H1 (cell line): ENCODE measurements around the gene EEF1AKMT1. TPM values are rescaled to one million over a fixed set of nuclear protein-coding genes. Genes with fewer than 3 reads are reported as not detected.

ENCODE experiments used
- CTCF ChIA-PET: fragments of 300-600 bp; sonication (Branson Sonifier 250); formaldehyde crosslinking; loops from one replicate; lab custom pipeline; 2021; ENCODE audit not compliant: partially characterized antibody; lab: Charles Lee
- POLR2A ChIA-PET: fragments of 300-600 bp; sonication (Branson Sonifier 250); formaldehyde crosslinking; loops from one replicate; lab custom pipeline; 2021; ENCODE audit warnings: inconsistent platforms; ENCODE audit not compliant: partially characterized antibody; lab: Charles Lee
- DNase-seq, 2 experiments: peaks; one replicate each; pipeline versions ENCODE4 v3.0.0 to v3.0.0-alpha.2; 2010 to 2022; ENCODE audit warnings: low spot score in 2 of 2, low read depth in 1 of 2, mixed read lengths in 1 of 2
- FAIRE-seq: peaks from 2 replicates; lab custom pipeline; 2011; peaks lifted over from hg19 to GRCh38; lab: Jason Lieb, UNC
- H2AFZ ChIP-seq: 2 replicates; pipeline ENCODE4 v1.8.1; 2012; ENCODE audit warnings: low read length, inconsistent platforms
- H2AK5ac ChIP-seq: 2 replicates; pipeline ENCODE4 v1.6.1; 2013; ENCODE audit warnings: low read depth, low read length
- H2BK120ac ChIP-seq: replicated peaks from 2 replicates; pipeline ENCODE3; 2013; ENCODE audit warnings: low read depth, low read length, inconsistent platforms
- H2BK12ac ChIP-seq: 2 replicates; pipeline ENCODE4 v1.6.1; 2013; ENCODE audit warnings: low read depth, low read length
- H2BK15ac ChIP-seq: 2 replicates; pipeline ENCODE4 v1.6.1; 2013; ENCODE audit warnings: low read length
- H2BK20ac ChIP-seq: 2 replicates; pipeline ENCODE4 v1.6.1; 2013; ENCODE audit warnings: low read length
- H2BK5ac ChIP-seq: 2 replicates; pipeline ENCODE4 v1.6.1; 2013; ENCODE audit warnings: low read depth, low read length
- H3K14ac ChIP-seq: 2 replicates; pipeline ENCODE4 v1.6.1; 2013; ENCODE audit warnings: inconsistent platforms; ENCODE audit not compliant: insufficient read length
- H3K18ac ChIP-seq: 2 replicates; pipeline ENCODE4 v1.6.1; 2013; ENCODE audit warnings: low read length; ENCODE audit errors: extremely low read depth
- H3K23ac ChIP-seq: 2 replicates; pipeline ENCODE4 v1.6.1; 2013; ENCODE audit warnings: inconsistent platforms; ENCODE audit not compliant: insufficient read length
- H3K23me2 ChIP-seq: 2 replicates; pipeline ENCODE4 v1.6.1; 2013; ENCODE audit warnings: low read depth, low read length
- H3K27ac ChIP-seq: 2 replicates; pipeline ENCODE4 v1.6.1; 2011; ENCODE audit warnings: low read depth, low read length, inconsistent platforms
- H3K27me3 ChIP-seq, 4 experiments: replicated peaks in 1 of 4; 1 replicate in 1 of 4; 2 replicates in 3 of 4; pipeline versions ENCODE4 v1.6.1 to v1.8.1; 2011 to 2013; ENCODE audit warnings: low read length in 3 of 4, mild to moderate bottlenecking in 3 of 4, inconsistent platforms in 2 of 4, mixed read lengths in 2 of 4, moderate library complexity in 1 of 4; ENCODE audit not compliant: control insufficient read depth in 3 of 4, insufficient read depth in 3 of 4; ENCODE audit errors: extremely low read depth in 1 of 4
- H3K36me3 ChIP-seq, 4 experiments: 2 replicates each; pipeline versions ENCODE4 v1.6.1 to v1.8.1; 2011 to 2013; ENCODE audit warnings: mild to moderate bottlenecking in 4 of 4, low read length in 3 of 4, moderate library complexity in 2 of 4, control low read depth in 1 of 4, inconsistent platforms in 1 of 4; ENCODE audit not compliant: insufficient read depth in 4 of 4, control insufficient read depth in 2 of 4
- H3K4ac ChIP-seq: replicated peaks from 2 replicates; pipeline ENCODE3; 2013; ENCODE audit warnings: low read length, low read depth, mixed read lengths, inconsistent platforms; ENCODE audit not compliant: insufficient read length
- H3K4me1 ChIP-seq, 4 experiments: replicated peaks in 1 of 4; 1 replicate in 1 of 4; 2 replicates in 3 of 4; pipeline versions ENCODE4 v1.6.1 to v1.8.1; 2011 to 2013; ENCODE audit warnings: low read length in 3 of 4, inconsistent platforms in 2 of 4, mixed read lengths in 1 of 4; ENCODE audit not compliant: insufficient read depth in 4 of 4, control insufficient read depth in 3 of 4
- H3K4me2 ChIP-seq, 2 experiments: 2 replicates each; pipeline versions ENCODE4 v1.6.1 to v1.8.1; 2011 to 2013; ENCODE audit warnings: low read depth in 2 of 2, low read length in 2 of 2, control low read depth in 1 of 2, inconsistent platforms in 1 of 2, mild to moderate bottlenecking in 1 of 2; ENCODE audit not compliant: insufficient read depth in 1 of 2
- H3K4me3 ChIP-seq, 4 experiments: fragments of 200-600, 300-600 bp in 1 of 4; sonication (generic), shearing (Covaris generic), sonication (Bioruptor Twin) in 1 of 4; 2 replicates each; pipeline versions ENCODE4 v1.5.1 to v1.8.1; 2011 to 2016; ENCODE audit warnings: low read length in 4 of 4, low read depth in 3 of 4, control low read depth in 2 of 4, inconsistent platforms in 2 of 4, mild to moderate bottlenecking in 2 of 4, mixed read lengths in 1 of 4, moderate library complexity in 1 of 4; ENCODE audit not compliant: insufficient read depth in 2 of 4; ENCODE audit errors: extremely low read depth in 1 of 4
- H3K56ac ChIP-seq: replicated peaks from 2 replicates; pipeline ENCODE3; 2013; ENCODE audit warnings: low read depth, mild to moderate bottlenecking, mixed read lengths, low read length, inconsistent platforms; ENCODE audit not compliant: insufficient read length
- H3K79me1 ChIP-seq: 2 replicates; pipeline ENCODE4 v1.6.1; 2013; ENCODE audit warnings: low read depth, low read length, control low read depth
- H3K79me2 ChIP-seq, 2 experiments: 2 replicates each; pipeline versions ENCODE4 v1.6.1 to v1.8.1; 2012 to 2013; ENCODE audit warnings: low read length in 2 of 2, mild to moderate bottlenecking in 2 of 2, inconsistent platforms in 1 of 2; ENCODE audit not compliant: insufficient read depth in 2 of 2, control insufficient read depth in 1 of 2
- H3K9ac ChIP-seq, 4 experiments: replicated peaks in 1 of 4; 1 replicate in 1 of 4; 2 replicates in 3 of 4; pipeline versions ENCODE4 v1.6.1 to v1.8.1; 2011 to 2013; ENCODE audit warnings: low read depth in 3 of 4, low read length in 3 of 4, control low read depth in 2 of 4, mild to moderate bottlenecking in 2 of 4, moderate library complexity in 2 of 4, inconsistent platforms in 1 of 4; ENCODE audit errors: extremely low read depth in 1 of 4
- H3K9me3 ChIP-seq, 2 experiments: 2 replicates each; pipeline versions ENCODE4 v1.6.1 to v1.8.1; 2012 to 2013; ENCODE audit warnings: mild to moderate bottlenecking in 2 of 2, moderate library complexity in 2 of 2, control low read depth in 1 of 2, inconsistent platforms in 1 of 2, low read depth in 1 of 2, low read length in 1 of 2, mixed read lengths in 1 of 2; ENCODE audit not compliant: insufficient read depth in 2 of 2
- H4K20me1 ChIP-seq, 2 experiments: replicated peaks in 1 of 2; 2 replicates each; pipeline versions ENCODE3 to v1.8.1; 2011 to 2013; ENCODE audit warnings: inconsistent platforms in 2 of 2, low read length in 2 of 2, mild to moderate bottlenecking in 1 of 2; ENCODE audit not compliant: insufficient read depth in 2 of 2, control insufficient read depth in 1 of 2
- H4K5ac ChIP-seq: 2 replicates; pipeline ENCODE4 v1.6.1; 2013; ENCODE audit warnings: low read length, low read depth, mixed read lengths, inconsistent platforms; ENCODE audit not compliant: insufficient read length
- H4K8ac ChIP-seq: 2 replicates; pipeline ENCODE4 v1.8.0; 2013; ENCODE audit warnings: mild to moderate bottlenecking, moderate library complexity, low read length, inconsistent platforms; ENCODE audit not compliant: insufficient read depth; ENCODE audit errors: extremely low read depth
- H4K91ac ChIP-seq: replicated peaks from 2 replicates; pipeline ENCODE3; 2013; ENCODE audit warnings: low read length, mixed read lengths, inconsistent platforms; ENCODE audit not compliant: insufficient read length
- ASH2L ChIP-seq: fragments of 200-600, 300-600 bp; sonication (generic); IDR thresholded peaks from one replicate; pipeline ENCODE4 v1.7.1; 2017; ENCODE audit warnings: low read length
- ATF3 ChIP-seq: IDR thresholded peaks from 2 replicates; pipeline ENCODE4 v1.6.1; 2011; ENCODE audit warnings: low read depth, mild to moderate bottlenecking, low read length; ENCODE audit not compliant: insufficient read depth
- BACH1 ChIP-seq: IDR thresholded peaks from 2 replicates; pipeline ENCODE4 v1.6.1; 2012; ENCODE audit warnings: low read length, improper control_type of control experiment
- BCL11A ChIP-seq, 2 experiments: IDR thresholded peaks; one replicate each; pipeline ENCODE4 v1.6.1; 2011; ENCODE audit warnings: low read depth in 2 of 2, low read length in 2 of 2, mild to moderate bottlenecking in 2 of 2
- CHD1 ChIP-seq: IDR thresholded peaks from 2 replicates; pipeline ENCODE4 v1.6.1; 2012; ENCODE audit warnings: low read depth, low read length, improper control_type of control experiment
- EZH2 ChIP-seq: fragments of 200-600 bp; sonication (generic); IDR thresholded peaks from 2 replicates; pipeline ENCODE4 v1.7.1; 2012; ENCODE audit warnings: low read depth, mild to moderate bottlenecking, moderate library complexity, low read length, inconsistent platforms; ENCODE audit not compliant: severe bottlenecking
- KDM5A ChIP-seq: fragments of 200-600 bp; IDR thresholded peaks from 2 replicates; pipeline ENCODE4 v1.7.1; 2012; ENCODE audit warnings: mild to moderate bottlenecking, low read length, inconsistent platforms, mixed read lengths
- MAFK ChIP-seq: IDR thresholded peaks from 2 replicates; pipeline ENCODE4 v1.6.1; 2012; ENCODE audit warnings: low read depth, mild to moderate bottlenecking, improper control_type of control experiment, low read length
- NRF1 ChIP-seq: IDR thresholded peaks from 2 replicates; pipeline ENCODE4 v1.6.1; 2011; ENCODE audit warnings: mild to moderate bottlenecking, low read depth, low read length, improper control_type of control experiment
- PHF8 ChIP-seq: fragments of 200-600 bp; sonication (generic); conservative IDR thresholded peaks from 2 replicates; pipeline ENCODE4 v1.7.1; 2012; ENCODE audit warnings: low read depth, mild to moderate bottlenecking, inconsistent platforms, low read length, moderate library complexity
- RNF2 ChIP-seq: fragments of 200-900, 300-1000 bp; sonication (generic); IDR thresholded peaks from 2 replicates; pipeline ENCODE4 v1.7.1; 2016; ENCODE audit warnings: borderline replicate concordance, low read depth, mild to moderate bottlenecking, antibody characterized with exemption, low read length; ENCODE audit not compliant: poor library complexity, severe bottlenecking; ENCODE audit errors: missing control alignments
- RXRA ChIP-seq: IDR thresholded peaks from 2 replicates; pipeline ENCODE4 v1.6.1; 2011; ENCODE audit warnings: low read depth, mild to moderate bottlenecking, low read length, moderate library complexity; ENCODE audit not compliant: insufficient read depth
- TEAD4 ChIP-seq: IDR thresholded peaks from 2 replicates; pipeline ENCODE4 v1.6.1; 2012; ENCODE audit warnings: low read depth, low read length, inconsistent platforms, mixed read lengths
- WGBS, 2 experiments: shearing (Covaris generic) in 1 of 2; methylation state at CpG; one replicate each; pipeline versions ENCODE4 v1.1.6 to v1.1.7; 2013 to 2015; ENCODE audit warnings: low lambda C conversion rate in 2 of 2, mixed read lengths in 2 of 2, inconsistent platforms in 1 of 2, low coverage in 1 of 2, missing lambda C conversion rate in 1 of 2; ENCODE audit not compliant: insufficient replicate concordance in 2 of 2, insufficient coverage in 1 of 2, insufficient read length in 1 of 2; ENCODE audit errors: extremely low coverage in 1 of 2, missing lambda C conversion rate in 1 of 2; 5-methylcytosine and 5-hydroxymethylcytosine counted together
- polyA plus RNA-seq, 7 experiments: library from polyadenylated mRNA; depleted of rRNA in 3 of 7; stranded (reverse) in 5 of 7; unstranded in 2 of 7; fragments of >200 nt in 5 of 7; fragments of 200-250 nt in 2 of 7; gene quantifications; 1 replicate in 5 of 7; 2 replicates in 1 of 7; 4 replicates in 1 of 7; pipeline versions ENCODE4 v1.2.1 to v1.2.3, GENCODE V29; 2011 to 2013; ENCODE audit warnings: missing spikeins in 2 of 7, mixed read lengths in 2 of 7
- total RNA-seq: library from RNA; stranded (reverse); fragmentation: NEBNext Ultra II Directional; extraction: Animal tissue kit (Norgen Biotek cat#: 25700); gene quantifications from 2 replicates; pipeline ENCODE4 v1.2.1, GENCODE V29; 2021

Gene EEF1AKMT1
- total and polyA plus RNA-seq, 2 of the 8 experiments (the other 6 are each of a cell fraction or from before 2014, with no cell fraction given), result 3.1 to 4.1 TPM

GRCh38 chr13:20778311-20778710, 4.5 kb upstream of the EEF1AKMT1 start:
- peaks cover 2% of the 10 kb centered on the region; the same call in 1 of the 2 replicates for H3K23me2 ChIP-seq
- no peaks in the 10 kb centered on the region for H3K27me3 ChIP-seq
- H3K9ac ChIP-seq, result no peak overlapping the region
- H2AFZ ChIP-seq, result no peak overlapping the region
- 97% methylated on average over 1 of the region's 1 CpG; no CpG with 5 or more reads in 1 of the 2 experiments for WGBS, 2 experiments
- H2BK15ac ChIP-seq, result no peak overlapping the region
- no peak overlapping the region for H2AK5ac ChIP-seq
- H2BK20ac ChIP-seq, result no peak overlapping the region
- H3K4me2 ChIP-seq, result no peak overlapping the region
- H3K79me1 ChIP-seq, result no peaks in the 10 kb centered on the region
- H3K56ac ChIP-seq, result no peak overlapping the region
- no peak overlapping the region for H3K4ac ChIP-seq
- no peak overlapping the region for H3K18ac ChIP-seq
- no peaks in the 10 kb centered on the region for H3K9me3 ChIP-seq
- no peak overlapping the region for H3K23ac ChIP-seq
- H3K27ac ChIP-seq, result no peak overlapping the region
- no peak overlapping the region for H4K8ac ChIP-seq
- no peak overlapping the region for H2BK12ac ChIP-seq
- H2BK5ac ChIP-seq, result no peak overlapping the region
- H4K20me1 ChIP-seq, result no peaks in the 10 kb centered on the region
- DNase-seq, result no peak
- FAIRE-seq, result no peak
- peaks cover 0 to 6% (median 2%) of the 10 kb centered on the region in 4 experiments; a peak in 3 of 8 replicates for H3K36me3 ChIP-seq
- H4K91ac ChIP-seq, result no peak overlapping the region
- no peak overlapping the region for H3K14ac ChIP-seq
- no peaks in the 10 kb centered on the region for H3K79me2 ChIP-seq
- H4K5ac ChIP-seq, result no peak overlapping the region
- no peak overlapping the region for H3K4me3 ChIP-seq
- ChIA-PET POLR2A (no interaction called here), CTCF (interaction anchor here (1.3 to 1.5 kb wide), 2 partner anchors 67 to 581 kb away, joined by 3 to 5 read pairs; no protein-coding TSS in a partner anchor)
- TF ChIP-seq BACH1, result no peak
- no peak for TF ChIP-seq PHF8
- no peak for TF ChIP-seq ASH2L
- TF ChIP-seq ATF3, result no peak
- no peak for TF ChIP-seq KDM5A
- no peak for TF ChIP-seq TEAD4
- no peak for TF ChIP-seq EZH2
- no peak for TF ChIP-seq MAFK
- TF ChIP-seq NRF1, result no peak
- no peak for TF ChIP-seq BCL11A (IDR thresholded peaks at IDR 0.05; ENCODE audit: low read depth in 2 of 2, low read length in 2 of 2)
- TF ChIP-seq CHD1, result no peak
- no peak for TF ChIP-seq RXRA
- no peak for TF ChIP-seq RNF2
- no peaks in the 10 kb centered on the region for H3K4me1 ChIP-seq
- no peak overlapping the region for H2BK120ac ChIP-seq
